HG02870 (cell line): ENCODE measurements around the gene LRRC4C.
"Not testable (repeated sequence)": the region's sequence is repeated elsewhere in the genome, so short reads cannot be mapped to it uniquely, and the experiment has no call there.

ENCODE experiments used
- ATAC-seq: cut with Tn5 transposase; IDR thresholded peaks from one replicate; pipeline ENCODE4 v1.9.1; 2021; ENCODE audit warnings: mild to moderate bottlenecking, moderate library complexity; ENCODE audit not compliant: unreplicated experiment

LRRC4C gene

GRCh38 chr11:40542821-40543220 is 916.6 kb downstream of the LRRC4C start:
- no peak for ATAC-seq

GRCh38 chr11:40537734-40538133 is 921.7 kb downstream of the LRRC4C start:
- no peak for ATAC-seq

- ATAC-seq = not testable (repeated sequence)
Observed at GRCh38 chr11:40522080-40522479, 937.4 kb downstream of the LRRC4C start.

GRCh38 chr11:40517122-40517521 is 942.3 kb downstream of the LRRC4C start:
- ATAC-seq = no peak

- no peak for ATAC-seq
Observed at GRCh38 chr11:40514124-40514523, 945.3 kb downstream of the LRRC4C start.

- ATAC-seq = no peak
Observed at GRCh38 chr11:40513281-40513680, 946.2 kb downstream of the LRRC4C start.

GRCh38 chr11:40508303-40508702 is 951.1 kb downstream of the LRRC4C start:
- ATAC-seq = no peak

GRCh38 chr11:40506226-40506625 is 953.2 kb downstream of the LRRC4C start:
- no peak for ATAC-seq

- no peak for ATAC-seq
Observed at GRCh38 chr11:40491341-40491740, 968.1 kb downstream of the LRRC4C start.

- no peak for ATAC-seq
Observed at GRCh38 chr11:40467771-40468170, 991.7 kb downstream of the LRRC4C start.

GRCh38 chr11:40445391-40445790 is 1014.1 kb downstream of the LRRC4C start:
- no peak for ATAC-seq

- no peak for ATAC-seq
Observed at GRCh38 chr11:40444151-40444550, 1015.3 kb downstream of the LRRC4C start.

GRCh38 chr11:40435344-40435743 is 1024.1 kb downstream of the LRRC4C start:
- no peak for ATAC-seq

- ATAC-seq = no peak
Observed at GRCh38 chr11:40434926-40435325, 1024.5 kb downstream of the LRRC4C start.

GRCh38 chr11:40432358-40432757 is 1027.1 kb downstream of the LRRC4C start:
- ATAC-seq = no peak

GRCh38 chr11:40425168-40425567 is 1034.3 kb downstream of the LRRC4C start:
- no peak for ATAC-seq

GRCh38 chr11:40421208-40421981 is 1038.1 kb downstream of the LRRC4C start:
- no peak for ATAC-seq

- no peak for ATAC-seq
Observed at GRCh38 chr11:40417627-40418026, 1041.8 kb downstream of the LRRC4C start.

- no peak for ATAC-seq
Observed at GRCh38 chr11:40407355-40407754, 1052.1 kb downstream of the LRRC4C start.

GRCh38 chr11:40405614-40406013 is 1053.8 kb downstream of the LRRC4C start:
- no peak for ATAC-seq

- no peak for ATAC-seq
Observed at GRCh38 chr11:40403321-40403720, 1056.1 kb downstream of the LRRC4C start.

GRCh38 chr11:40401132-40401853 is 1058.2 kb downstream of the LRRC4C start:
- ATAC-seq = no peak
